ENCODE data around the gene CDC42BPA. TPM values are rescaled to one million over a fixed set of nuclear protein-coding genes. Genes with fewer than 3 reads are reported as not detected.

Gene CDC42BPA
- total and polyA plus RNA-seq, 2 donors (not counting 3 experiments of a cell fraction or from before 2014, with no cell fraction given), result 26.1 to 92.6 TPM

DNA sequence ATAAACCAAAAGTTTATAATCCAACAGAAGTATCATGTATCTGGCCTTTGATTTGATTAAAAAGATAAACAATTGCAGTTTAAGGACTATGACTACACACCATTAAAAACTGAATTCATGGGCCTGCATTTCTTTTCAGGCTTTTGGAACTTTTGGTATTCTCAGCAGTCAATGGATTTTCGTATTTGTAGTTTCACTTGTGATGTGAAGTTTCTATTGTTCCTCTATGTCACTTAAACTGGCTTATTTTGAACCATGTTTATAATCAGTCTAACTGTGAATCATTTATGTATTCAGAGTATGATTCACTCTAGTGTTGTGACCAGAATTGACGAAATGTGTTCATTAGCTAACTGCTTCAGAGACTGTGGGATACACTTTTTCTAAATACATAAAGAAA, 245.3 kb downstream of the CDC42BPA start:
- no peak for FAIRE-seq
- no peaks in the 10 kb centered on the region for H3K27me3 ChIP-seq (ENCODE audit: control insufficient read depth in 2 of 2, insufficient read depth in 2 of 2, low read length in 2 of 2)
- H3K27ac ChIP-seq (ENCODE audit: insufficient read depth, low read depth, low read length), result no peak overlapping the region
- no peaks in the 10 kb centered on the region for H3K4me1 ChIP-seq (ENCODE audit: control insufficient read depth, extremely low read depth, insufficient read depth, low read length)
- peaks cover 1 to 9% of the 10 kb centered on the region in 2 experiments for H3K36me3 ChIP-seq (ENCODE audit: control insufficient read depth in 2 of 2, extremely low read depth in 1 of 2, insufficient read depth in 2 of 2, low read length in 2 of 2)
- POLR2A ChIA-PET, result no interaction called here
- intact Hi-C loops (cut with micrococcal nuclease), result no loop called here
- peak; percentile 13 for DNase-seq (ENCODE audit: low read depth, low spot score)
- no peaks in the 10 kb centered on the region for H3K79me2 ChIP-seq (ENCODE audit: control insufficient read depth, insufficient read depth, low read length)
- BruUV-seq (replicated peaks), result no TSS peak
- no peaks in the 10 kb centered on the region for H3K9me1 ChIP-seq (replicated peaks; ENCODE audit: control insufficient read depth, extremely low read depth, insufficient read depth, low read length)
- H2AFZ ChIP-seq (ENCODE audit: low read depth, low read length), result no peak overlapping the region
- TF ChIP-seq EZH2 (IDR thresholded peaks at IDR 0.05; ENCODE audit: borderline replicate concordance, low read depth, low read length, severe bottlenecking) (no peak), FOS (IDR thresholded peaks at IDR 0.05; ENCODE audit: borderline replicate concordance, insufficient read depth, low read length) (peak; percentile 61)
- no peak overlapping the region for H3K4me3 ChIP-seq (replicated peaks in 1 of 3; ENCODE audit: insufficient read depth in 1 of 3, low read depth in 1 of 3, low read length in 3 of 3)
- no peak overlapping the region for H3K9ac ChIP-seq (replicated peaks; ENCODE audit: extremely low read depth, insufficient read depth, low read length)
- dilution Hi-C loops (cut with MboI; ENCODE audit: extremely low pct_ligation_motif_present, low sequenced_read_pairs), result no loop called here
- H3K4me2 ChIP-seq (ENCODE audit: insufficient read depth, low read length), result no peak overlapping the region
- no peaks in the 10 kb centered on the region for H4K20me1 ChIP-seq (replicated peaks; ENCODE audit: control insufficient read depth, extremely low read depth, insufficient read depth, low read length)
- H3K9me3 ChIP-seq (replicated peaks; ENCODE audit: control insufficient read depth, insufficient read depth, low read length), result no peaks in the 10 kb centered on the region
- CTCF ChIA-PET, result interaction anchor here (1.2 to 1.4 kb wide), 2 partner anchors 14 to 38 kb away, joined by 3 to 4 read pairs; no protein-coding TSS in a partner anchor

GRCh38 chr1:227071895-227072587, 246.3 kb downstream of the CDC42BPA start:
- H3K9ac ChIP-seq (replicated peaks; ENCODE audit: extremely low read depth, insufficient read depth, low read length), result no peak overlapping the region
- dilution Hi-C loops (cut with MboI; ENCODE audit: extremely low pct_ligation_motif_present, low sequenced_read_pairs), result no loop called here
- no peak overlapping the region for H3K4me2 ChIP-seq (ENCODE audit: insufficient read depth, low read length)
- no peaks in the 10 kb centered on the region for H4K20me1 ChIP-seq (replicated peaks; ENCODE audit: control insufficient read depth, extremely low read depth, insufficient read depth, low read length)
- intact Hi-C loops (cut with micrococcal nuclease), result no loop called here
- H3K9me3 ChIP-seq (replicated peaks; ENCODE audit: control insufficient read depth, insufficient read depth, low read length), result no peaks in the 10 kb centered on the region
- ChIA-PET CTCF (interaction anchor here (1.2 to 1.4 kb wide), 2 partner anchors 13 to 37 kb away, joined by 3 to 4 read pairs; no protein-coding TSS in a partner anchor), POLR2A (no interaction called here)
- H3K4me3 ChIP-seq (replicated peaks in 1 of 3; ENCODE audit: insufficient read depth in 1 of 3, low read depth in 1 of 3, low read length in 3 of 3), result no peak overlapping the region
- DNase-seq (ENCODE audit: low read depth, low spot score) (no peak), FAIRE-seq (no peak)
- no peak overlapping the region for H3K27ac ChIP-seq (ENCODE audit: insufficient read depth, low read depth, low read length)
- BruUV-seq (replicated peaks), result no TSS peak
- H3K9me1 ChIP-seq (replicated peaks; ENCODE audit: control insufficient read depth, extremely low read depth, insufficient read depth, low read length), result no peaks in the 10 kb centered on the region
- no peaks in the 10 kb centered on the region for H3K27me3 ChIP-seq (ENCODE audit: control insufficient read depth in 2 of 2, insufficient read depth in 2 of 2, low read length in 2 of 2)
- H3K4me1 ChIP-seq (ENCODE audit: control insufficient read depth, extremely low read depth, insufficient read depth, low read length), result no peaks in the 10 kb centered on the region
- H2AFZ ChIP-seq (ENCODE audit: low read depth, low read length), result no peak overlapping the region
- no peaks in the 10 kb centered on the region for H3K79me2 ChIP-seq (ENCODE audit: control insufficient read depth, insufficient read depth, low read length)
- TF ChIP-seq EZH2 (IDR thresholded peaks at IDR 0.05; ENCODE audit: borderline replicate concordance, low read depth, low read length, severe bottlenecking) (no peak), MYC (IDR thresholded peaks at IDR 0.05; ENCODE audit: low read depth, low read length) (no peak), JUN (IDR thresholded peaks at IDR 0.05; ENCODE audit: borderline replicate concordance, insufficient read depth, insufficient read length, low read depth) (no peak), FOS (IDR thresholded peaks at IDR 0.05; ENCODE audit: borderline replicate concordance, insufficient read depth, low read length) (no peak)
- peaks cover 2 to 9% of the 10 kb centered on the region in 2 experiments for H3K36me3 ChIP-seq (ENCODE audit: control insufficient read depth in 2 of 2, extremely low read depth in 1 of 2, insufficient read depth in 2 of 2, low read length in 2 of 2)

Measured in endothelial cell of umbilical vein (primary cell).